GM18907 (cell line): ENCODE results near the gene FBXL13.
A peak's percentile ranks its signal among the peaks of the same experiment; 100 is the strongest.
"Not testable (repeated sequence)": the region's sequence is repeated elsewhere in the genome, so short reads cannot be mapped to it uniquely, and the experiment has no call there.

Experiments used
- ATAC-seq: cut with Tn5 transposase; IDR thresholded peaks from one replicate; pipeline ENCODE4 v1.9.1; 2021; ENCODE audit warnings: mild to moderate bottlenecking, moderate library complexity; ENCODE audit not compliant: unreplicated experiment

Gene FBXL13

GRCh38 chr7:102872460-102872859, 202.1 kb downstream of the FBXL13 start:
- no peak for ATAC-seq

DNA sequence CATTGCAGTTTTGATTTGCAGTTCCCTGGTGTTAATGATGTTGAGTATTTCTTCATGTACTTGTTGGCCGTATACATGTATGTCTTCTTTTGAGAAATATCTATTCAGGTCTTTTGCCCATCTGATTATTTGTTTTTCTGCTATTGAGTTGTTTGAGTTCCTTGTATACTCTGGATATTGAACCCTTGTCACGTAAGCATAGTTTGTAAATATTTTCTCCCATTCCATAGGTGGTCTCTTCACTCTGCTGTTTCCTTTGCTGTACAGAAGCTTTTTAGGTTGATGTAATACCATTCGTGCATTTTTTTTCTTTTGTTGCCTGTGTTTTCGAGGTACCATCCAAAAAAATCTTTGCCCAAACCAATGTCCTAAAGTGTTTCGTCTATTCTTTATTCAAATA, 205.4 kb downstream of the FBXL13 start:
- ATAC-seq, result no peak

DNA sequence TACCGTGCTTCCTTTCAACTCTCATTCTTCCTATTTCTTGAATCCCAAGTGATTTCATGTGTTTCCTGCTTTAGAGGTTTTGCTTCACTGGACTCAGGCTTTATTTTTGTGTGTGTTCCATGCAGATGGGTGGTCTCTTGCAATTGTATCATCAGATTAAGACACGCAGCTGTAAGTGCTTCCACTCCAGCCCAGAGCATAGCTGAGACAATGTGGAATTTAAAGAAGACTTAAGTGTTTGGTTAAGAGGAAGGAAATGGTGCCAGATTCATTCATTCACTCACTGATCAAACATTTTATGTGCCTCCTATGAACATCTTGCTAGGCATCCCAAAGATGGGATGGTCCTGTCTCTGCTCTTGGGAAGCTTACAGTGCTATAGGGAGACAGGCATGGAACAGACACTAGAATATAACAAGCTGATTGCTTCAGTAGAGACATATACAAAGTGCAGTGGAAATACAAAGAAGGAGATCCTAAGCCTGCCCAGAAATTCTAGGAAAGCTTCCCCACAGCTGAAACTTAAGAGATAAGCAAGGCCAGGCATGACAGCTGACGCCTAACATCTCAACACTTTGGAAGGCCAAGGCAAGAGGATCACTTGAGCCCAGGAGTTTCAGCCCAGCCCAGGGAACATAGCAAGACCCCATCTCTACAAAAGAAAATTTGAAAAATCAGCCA, 207.9 kb downstream of the FBXL13 start:
- ATAC-seq, result no peak

DNA sequence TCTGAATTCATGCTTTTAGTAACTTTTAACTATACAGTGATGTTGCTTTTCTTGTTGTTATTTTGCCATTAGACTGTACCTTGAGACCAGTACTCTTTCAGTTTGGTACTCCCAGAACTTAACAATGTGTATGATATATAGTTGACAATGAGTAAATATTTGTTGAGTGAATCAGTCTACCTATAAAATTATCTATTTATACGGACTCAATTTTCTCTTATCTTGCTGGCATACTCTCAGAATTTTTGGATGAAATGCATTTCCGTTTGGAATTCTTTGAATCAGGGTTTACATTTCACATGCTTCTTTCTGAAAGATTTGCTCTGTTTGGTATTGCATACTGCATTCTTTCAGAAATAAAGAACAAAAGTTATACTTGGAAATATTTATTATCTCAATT, 209.6 kb downstream of the FBXL13 start:
- ATAC-seq, result no peak

- no peak for ATAC-seq
Measured at GRCh38 chr7:102860351-102860811, 214.2 kb downstream of the FBXL13 start.

DNA sequence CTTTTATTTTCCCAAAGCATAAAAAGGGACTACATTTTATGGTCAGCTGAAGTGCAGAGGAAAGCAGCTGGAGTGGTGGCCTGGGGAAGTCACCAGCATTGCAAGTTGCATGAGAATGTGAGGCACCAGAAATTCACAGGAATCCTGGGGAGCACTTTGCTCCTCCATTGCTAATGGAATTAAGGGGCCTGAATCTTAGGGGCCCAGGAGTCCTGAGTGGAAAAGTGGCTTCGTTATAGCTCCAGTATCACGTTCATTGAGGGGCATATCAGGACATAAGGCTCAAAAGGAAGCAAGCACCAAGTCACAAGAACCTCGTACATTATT, 214.8 kb downstream of the FBXL13 start:
- no peak for ATAC-seq

- no peak for ATAC-seq
Measured at GRCh38 chr7:102859084-102859798, 215.4 kb downstream of the FBXL13 start.

DNA sequence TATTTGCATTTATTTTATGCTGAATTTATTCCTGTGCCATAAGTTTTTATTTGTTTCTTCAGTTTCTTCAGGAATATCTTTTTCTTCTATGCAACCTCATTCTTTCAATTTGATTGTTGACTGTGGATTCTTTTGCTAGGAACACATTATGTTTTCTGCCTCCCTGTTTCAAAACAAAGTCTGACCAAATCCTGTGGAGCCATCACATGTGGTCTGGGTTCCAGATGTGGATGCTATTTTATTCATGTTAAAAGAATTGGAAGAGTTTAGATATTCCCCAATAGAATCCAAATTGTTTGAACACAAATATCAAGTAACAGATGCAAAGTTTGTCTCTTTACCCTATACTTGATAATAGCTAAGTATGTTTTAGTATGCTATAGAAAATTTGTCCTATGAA, 218.6 kb downstream of the FBXL13 start:
- ATAC-seq, result no peak

DNA sequence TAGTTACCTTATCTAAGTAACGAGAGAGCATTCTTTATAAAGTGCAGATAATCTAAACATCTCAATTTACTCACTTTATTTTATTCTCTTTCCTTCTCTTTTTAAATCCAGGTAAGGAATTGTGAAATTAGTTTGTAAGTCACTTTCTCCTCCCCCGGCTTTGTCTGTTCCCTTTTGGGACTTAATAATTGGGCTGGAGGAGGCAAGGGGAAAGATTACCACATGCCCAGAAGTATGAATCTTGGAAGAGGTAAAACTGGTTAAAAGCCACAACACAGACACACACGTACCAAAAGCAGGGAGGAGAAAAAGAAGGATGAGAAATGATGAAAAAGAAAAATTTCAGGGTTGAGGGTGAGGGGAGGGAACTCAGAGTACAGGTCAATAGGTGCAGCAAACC, 225.1 kb downstream of the FBXL13 start:
- no peak for ATAC-seq

DNA sequence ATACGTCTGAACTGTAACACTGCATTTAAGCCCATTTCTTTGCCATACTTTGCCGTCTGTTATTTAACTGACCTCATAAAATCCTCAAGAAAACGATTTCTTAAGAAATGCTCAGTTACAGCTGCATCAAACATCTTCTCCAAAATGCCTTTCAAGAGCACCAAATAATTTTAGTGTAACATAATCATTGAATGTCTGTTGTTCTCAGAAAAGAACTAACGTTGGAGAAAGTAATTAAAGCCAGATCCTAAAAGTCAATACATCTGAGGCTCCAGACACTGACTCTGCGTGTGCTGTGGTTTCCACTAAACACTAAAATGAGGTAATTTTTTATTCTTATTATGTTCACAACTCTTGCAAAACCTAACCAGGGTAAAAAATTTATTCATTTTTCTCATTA, 225.5 kb downstream of the FBXL13 start:
- no peak for ATAC-seq

DNA sequence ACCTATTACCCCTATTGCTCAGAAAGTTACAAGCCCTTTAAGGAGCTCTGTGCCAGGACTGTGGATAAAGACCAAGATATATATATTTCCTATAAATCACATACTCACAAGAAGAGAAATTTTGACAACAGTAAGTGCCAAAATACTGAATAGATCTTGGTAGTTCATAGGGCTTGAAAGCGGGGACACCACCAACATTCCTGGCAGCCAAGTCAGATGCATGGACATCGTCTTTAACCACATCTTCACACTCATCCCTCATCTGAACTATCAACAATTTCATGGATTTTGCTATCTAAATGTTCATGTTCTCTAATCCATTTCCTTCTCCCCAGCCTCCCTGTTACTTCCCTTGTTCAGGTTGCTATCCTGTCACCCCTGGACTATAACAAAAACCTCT, 229.2 kb downstream of the FBXL13 start:
- no peak for ATAC-seq

- ATAC-seq, result peak; percentile 90
Measured at GRCh38 chr7:102843850-102844249, 230.7 kb downstream of the FBXL13 start.

DNA sequence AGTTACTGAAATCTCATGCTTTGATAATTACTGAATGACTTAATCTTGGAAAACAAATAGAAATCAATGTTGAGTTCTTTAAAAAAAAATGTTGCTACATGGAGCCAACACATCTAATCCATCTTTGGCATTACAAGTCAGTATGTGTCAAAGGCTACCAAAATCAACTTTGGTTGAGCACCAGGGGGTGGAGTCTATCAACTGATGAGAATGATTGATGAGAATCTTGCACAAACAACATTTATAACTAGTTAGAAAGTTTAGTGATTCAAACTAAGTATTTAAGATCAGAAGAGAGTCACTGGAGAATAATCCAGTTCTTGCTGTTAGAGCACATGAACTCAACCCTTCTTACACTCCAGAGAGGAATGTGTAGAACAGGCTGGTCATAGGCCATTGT, 232.3 kb downstream of the FBXL13 start:
- ATAC-seq, result no peak

DNA sequence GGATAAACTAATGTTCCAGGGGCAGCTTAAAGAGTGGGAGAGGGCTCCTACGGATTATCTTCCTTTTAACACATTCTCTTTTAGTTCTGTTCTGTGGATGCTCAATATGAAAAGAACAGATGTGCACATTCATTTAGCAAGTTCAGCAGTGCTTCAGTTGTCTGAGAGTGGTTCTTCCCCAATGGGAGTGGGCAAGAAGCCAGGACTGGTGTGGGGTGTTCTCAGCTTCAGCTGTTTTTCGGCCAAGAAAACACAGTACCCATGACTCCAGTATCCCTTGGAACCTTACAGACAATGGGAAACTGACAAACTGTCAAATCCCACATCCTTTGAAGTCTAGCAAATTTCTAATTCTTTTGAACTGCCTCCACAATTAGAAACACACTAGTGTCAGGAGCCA, 233.3 kb downstream of the FBXL13 start:
- no peak for ATAC-seq

DNA sequence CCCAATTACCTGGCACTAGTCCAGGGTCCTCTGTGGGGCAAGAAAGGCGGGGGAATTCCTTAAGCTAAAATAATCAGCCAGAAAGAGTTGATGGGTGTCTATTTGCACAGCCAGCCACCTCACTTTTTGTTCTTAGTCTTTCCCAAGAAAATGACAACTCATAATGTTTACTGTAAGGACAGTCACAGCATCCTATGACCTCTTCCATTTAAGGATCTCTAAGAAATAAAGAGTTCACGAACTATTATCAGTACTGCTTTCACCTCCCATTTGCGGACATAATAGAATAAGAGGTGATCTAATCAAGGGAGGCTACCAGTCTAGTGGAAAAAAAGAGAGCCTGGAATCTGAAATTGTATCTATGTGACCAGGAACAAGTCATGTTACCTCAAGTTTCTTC, 234.2 kb downstream of the FBXL13 start:
- ATAC-seq, result no peak

- not testable (repeated sequence) for ATAC-seq
Measured at GRCh38 chr7:102838572-102839101, 236.0 kb downstream of the FBXL13 start.

DNA sequence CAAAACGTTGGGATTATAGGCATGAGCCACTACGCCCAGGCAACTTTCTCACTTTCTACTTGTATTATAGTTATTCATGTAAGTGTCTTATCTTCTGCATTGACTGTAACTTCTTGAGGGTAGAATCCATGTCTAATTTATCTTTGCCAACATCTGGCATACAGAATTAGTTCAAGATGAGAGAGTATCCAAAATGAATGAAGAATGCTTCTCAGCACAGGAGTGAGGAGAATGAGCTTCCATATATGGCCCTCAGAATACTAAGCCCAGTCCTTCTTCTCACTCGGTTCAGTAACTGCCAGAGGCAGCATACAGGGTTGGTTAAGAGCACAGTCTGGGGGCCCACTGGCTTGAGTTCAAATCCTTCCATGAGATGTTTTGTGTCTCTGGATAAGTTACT, 236.8 kb downstream of the FBXL13 start:
- ATAC-seq, result no peak

DNA sequence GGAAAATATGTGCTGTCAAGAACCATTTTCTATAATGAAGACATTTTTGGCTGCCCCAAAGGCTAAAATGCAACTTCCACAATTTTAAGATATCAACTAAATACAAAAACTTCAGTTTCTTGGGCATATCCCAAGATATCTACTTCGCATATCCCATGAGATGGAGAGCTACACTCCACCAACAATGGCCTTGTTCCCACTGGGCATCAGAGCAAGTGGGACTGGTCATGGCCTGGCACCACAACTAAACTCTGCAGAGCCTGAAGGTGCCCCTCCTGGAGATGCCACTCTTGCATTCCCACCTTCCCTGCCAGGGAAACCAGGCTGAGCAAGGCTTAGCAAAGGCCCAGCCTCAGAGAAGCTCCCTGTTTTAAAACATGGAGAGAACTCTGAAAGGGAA, 237.6 kb downstream of the FBXL13 start:
- ATAC-seq, result no peak

- no peak for ATAC-seq
Measured at GRCh38 chr7:102836191-102836919, 238.2 kb downstream of the FBXL13 start.

DNA sequence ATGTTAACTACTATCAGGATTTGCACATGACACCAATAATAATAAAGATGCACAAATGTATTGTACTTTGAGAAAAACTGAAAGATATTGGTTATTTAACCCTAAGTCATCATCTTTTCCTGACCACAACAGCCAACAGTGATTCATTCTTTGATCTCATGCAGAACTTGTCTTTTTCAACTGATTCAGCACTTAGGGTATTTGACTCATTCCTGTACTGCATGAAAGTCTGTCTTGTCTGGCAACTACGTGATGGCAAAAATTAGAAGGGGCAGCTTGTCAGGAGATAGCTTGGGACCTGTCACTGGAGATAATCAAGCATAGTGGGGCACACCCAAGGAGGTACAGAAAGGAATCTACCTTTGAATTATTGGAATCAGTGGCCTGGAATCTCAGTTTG, 239.6 kb downstream of the FBXL13 start:
- peak; percentile 93 for ATAC-seq

- no peak for ATAC-seq
Measured at GRCh38 chr7:102834466-102834865, 240.1 kb downstream of the FBXL13 start.

- ATAC-seq, result no peak
Measured at GRCh38 chr7:102833343-102833742, 241.3 kb downstream of the FBXL13 start.
